Body of pancreas (tissue), 4 donors: Measurements from ENCODE around the gene HOXD3.

ENCODE experiments used
- POLR2A ChIP-seq, 3 donors: fragments of 450-650 bp; IDR thresholded peaks; one replicate each; pipeline ENCODE4 v1.6.1; 2016; ENCODE audit warnings: antibody characterized with exemption in 3 of 3, mild to moderate bottlenecking in 2 of 3
- TF ChIP-seq, protein P1 (sequence below), 7 experiments: fragments of 450-650 bp in 4 of 7; fragments of 200-600 bp in 3 of 7; sonication (generic) in 3 of 7; IDR thresholded peaks; one replicate each; pipeline ENCODE4 v1.5.1; 2016 to 2019; ENCODE audit warnings: antibody characterized with exemption in 7 of 7

DNA sequence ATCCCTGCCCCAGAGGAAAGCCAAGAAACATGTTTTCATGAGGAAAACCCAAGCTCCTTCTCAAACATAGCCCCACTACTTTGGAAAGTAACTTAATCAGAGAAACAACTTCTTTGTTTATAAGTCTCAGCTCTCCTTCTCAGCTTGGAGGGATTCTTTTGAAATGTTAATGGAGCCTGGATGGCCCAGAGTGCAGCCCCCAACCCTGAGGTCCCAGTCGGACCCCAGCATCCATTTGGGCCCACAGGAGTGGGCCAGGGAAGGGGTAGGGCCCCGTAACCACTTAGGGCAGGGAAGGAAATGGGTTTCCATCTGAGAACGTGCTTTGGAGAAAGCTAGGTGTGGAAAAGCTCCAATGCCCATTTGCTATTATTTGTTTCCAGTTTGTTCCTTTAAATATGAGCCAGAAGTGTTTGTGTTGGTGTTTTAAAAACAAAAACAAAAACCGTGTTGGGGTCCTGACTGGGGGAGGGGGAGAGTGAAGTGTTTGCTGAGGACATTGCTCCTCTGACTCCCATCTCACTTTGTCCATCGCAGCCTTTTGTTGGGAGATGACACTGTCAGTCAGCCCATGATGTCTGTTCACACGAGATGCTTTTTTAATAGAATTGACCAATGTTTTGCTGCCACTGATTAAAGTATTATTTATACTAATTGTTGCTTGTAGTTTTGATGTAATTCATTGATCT lies 1.6 kb upstream of the HOXD3 start:
- TF ChIP-seq, protein P1, sequence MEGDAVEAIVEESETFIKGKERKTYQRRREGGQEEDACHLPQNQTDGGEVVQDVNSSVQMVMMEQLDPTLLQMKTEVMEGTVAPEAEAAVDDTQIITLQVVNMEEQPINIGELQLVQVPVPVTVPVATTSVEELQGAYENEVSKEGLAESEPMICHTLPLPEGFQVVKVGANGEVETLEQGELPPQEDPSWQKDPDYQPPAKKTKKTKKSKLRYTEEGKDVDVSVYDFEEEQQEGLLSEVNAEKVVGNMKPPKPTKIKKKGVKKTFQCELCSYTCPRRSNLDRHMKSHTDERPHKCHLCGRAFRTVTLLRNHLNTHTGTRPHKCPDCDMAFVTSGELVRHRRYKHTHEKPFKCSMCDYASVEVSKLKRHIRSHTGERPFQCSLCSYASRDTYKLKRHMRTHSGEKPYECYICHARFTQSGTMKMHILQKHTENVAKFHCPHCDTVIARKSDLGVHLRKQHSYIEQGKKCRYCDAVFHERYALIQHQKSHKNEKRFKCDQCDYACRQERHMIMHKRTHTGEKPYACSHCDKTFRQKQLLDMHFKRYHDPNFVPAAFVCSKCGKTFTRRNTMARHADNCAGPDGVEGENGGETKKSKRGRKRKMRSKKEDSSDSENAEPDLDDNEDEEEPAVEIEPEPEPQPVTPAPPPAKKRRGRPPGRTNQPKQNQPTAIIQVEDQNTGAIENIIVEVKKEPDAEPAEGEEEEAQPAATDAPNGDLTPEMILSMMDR (IDR thresholded peaks at IDR 0.05) = no peak
- TF ChIP-seq POLR2A (IDR thresholded peaks at IDR 0.05) = no peak
